Measurements from ENCODE around the gene METTL24. TPM values are rescaled to one million over a fixed set of nuclear protein-coding genes. Genes with fewer than 3 reads are reported as not detected.
A peak's percentile ranks its signal among the peaks of the same experiment; 100 is the strongest.

METTL24 gene
- total RNA-seq, 1 experiment from 2014 or later = 0.61 TPM

DNA sequence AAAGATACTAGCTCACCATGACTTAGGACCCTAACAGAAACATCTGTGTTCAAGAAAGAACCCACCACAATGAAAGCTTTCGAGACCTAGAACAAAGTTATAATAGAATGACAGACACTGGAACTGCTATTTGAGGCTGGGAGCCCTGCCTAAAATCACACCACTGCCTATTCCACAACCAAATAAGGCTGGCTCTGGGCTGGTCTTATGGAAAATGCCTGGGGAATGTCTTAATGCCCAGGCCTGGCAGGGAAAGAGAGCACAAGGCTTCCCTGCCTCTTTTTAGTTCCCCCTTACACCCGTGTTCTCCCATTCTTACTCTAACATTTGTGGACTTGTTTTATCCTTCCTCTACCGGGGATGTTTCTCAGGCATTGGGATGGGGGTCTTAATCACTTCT, 5.6 kb upstream of the METTL24 start:
- H3K27me3 Mint-ChIP-seq (ENCODE audit: low read depth) = peaks cover 22% of the 10 kb centered on the region
- H3K9ac ChIP-seq (ENCODE audit: extremely low read depth, insufficient read length, low read length) = no peak overlapping the region
- H2BK15ac ChIP-seq (ENCODE audit: low read depth, low read length) = no peak overlapping the region
- H2AFZ ChIP-seq (ENCODE audit: low read length) = no peak overlapping the region
- no peak overlapping the region for H3K4me2 ChIP-seq (ENCODE audit: insufficient read depth, insufficient read length, low read length)
- no peak overlapping the region for H3T11ph ChIP-seq (ENCODE audit: low read length)
- H3K9me3 Mint-ChIP-seq = peaks cover 0 to 4% of the 10 kb centered on the region in 2 experiments; a peak in 3 of 5 replicates
- no peaks in the 10 kb centered on the region for H3K79me2 ChIP-seq (ENCODE audit: insufficient read depth, low read length)
- peaks cover 2% of the 10 kb centered on the region; the same call in 1 of the 2 replicates for H3K27me3 ChIP-seq (ENCODE audit: insufficient read depth, low read length)
- no peaks in the 10 kb centered on the region for H4K20me1 ChIP-seq (ENCODE audit: control insufficient read depth, insufficient read depth, insufficient read length)
- H3K36me3 Mint-ChIP-seq (ENCODE audit: insufficient read depth in 1 of 3, low read depth in 3 of 3) = no peaks in the 10 kb centered on the region
- H4K8ac ChIP-seq (replicated peaks; ENCODE audit: insufficient read length, low read depth, low read length) = no peak overlapping the region
- no peaks in the 10 kb centered on the region for H3K23me2 ChIP-seq (ENCODE audit: insufficient read length, low read depth, low read length, poor library complexity, severe bottlenecking)
- WGBS (ENCODE audit: extremely low coverage, insufficient read length, low lambda C conversion rate) = no CpG with 5 or more reads among the region's 3 CpGs
- 0 out of 2 replicates have a peak overlapping the region, but pooled peaks have one; percentile 13 for H3K14ac ChIP-seq (ENCODE audit: insufficient read depth, low read length)
- no peak overlapping the region for H3K18ac ChIP-seq (ENCODE audit: insufficient read length, low read depth, low read length)
- H3K56ac ChIP-seq (ENCODE audit: insufficient read length, low read depth, low read length) = no peak overlapping the region
- no peak for DNase-seq
- H2BK12ac ChIP-seq (ENCODE audit: insufficient read length, low read depth, low read length) = no peak overlapping the region
- H2AK5ac ChIP-seq (ENCODE audit: insufficient read length, low read length) = no peak overlapping the region
- H3K27ac ChIP-seq (ENCODE audit: insufficient read length, low read depth, low read length) = no peak overlapping the region
- H2BK20ac ChIP-seq (ENCODE audit: low read depth, low read length, poor library complexity, severe bottlenecking) = no peak overlapping the region
- no peak overlapping the region for H2BK120ac ChIP-seq (ENCODE audit: low read depth, low read length, poor library complexity, severe bottlenecking)
- H3K79me1 ChIP-seq (ENCODE audit: insufficient read depth, low read depth, low read length, poor library complexity, severe bottlenecking) = no peaks in the 10 kb centered on the region
- H3K4me3 Mint-ChIP-seq = no peak overlapping the region
- TF ChIP-seq, protein P1, sequence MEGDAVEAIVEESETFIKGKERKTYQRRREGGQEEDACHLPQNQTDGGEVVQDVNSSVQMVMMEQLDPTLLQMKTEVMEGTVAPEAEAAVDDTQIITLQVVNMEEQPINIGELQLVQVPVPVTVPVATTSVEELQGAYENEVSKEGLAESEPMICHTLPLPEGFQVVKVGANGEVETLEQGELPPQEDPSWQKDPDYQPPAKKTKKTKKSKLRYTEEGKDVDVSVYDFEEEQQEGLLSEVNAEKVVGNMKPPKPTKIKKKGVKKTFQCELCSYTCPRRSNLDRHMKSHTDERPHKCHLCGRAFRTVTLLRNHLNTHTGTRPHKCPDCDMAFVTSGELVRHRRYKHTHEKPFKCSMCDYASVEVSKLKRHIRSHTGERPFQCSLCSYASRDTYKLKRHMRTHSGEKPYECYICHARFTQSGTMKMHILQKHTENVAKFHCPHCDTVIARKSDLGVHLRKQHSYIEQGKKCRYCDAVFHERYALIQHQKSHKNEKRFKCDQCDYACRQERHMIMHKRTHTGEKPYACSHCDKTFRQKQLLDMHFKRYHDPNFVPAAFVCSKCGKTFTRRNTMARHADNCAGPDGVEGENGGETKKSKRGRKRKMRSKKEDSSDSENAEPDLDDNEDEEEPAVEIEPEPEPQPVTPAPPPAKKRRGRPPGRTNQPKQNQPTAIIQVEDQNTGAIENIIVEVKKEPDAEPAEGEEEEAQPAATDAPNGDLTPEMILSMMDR (conservative IDR thresholded peaks at IDR 0.05) = no peak
- no peak overlapping the region for H2BK5ac ChIP-seq (ENCODE audit: insufficient read length, low read length)
- H4K91ac ChIP-seq (ENCODE audit: insufficient read length, low read depth, low read length) = no peak overlapping the region
- H3K23ac ChIP-seq (ENCODE audit: insufficient read length, low read depth, low read length) = no peak overlapping the region
- H3K4ac ChIP-seq (ENCODE audit: low read depth, low read length) = no peak overlapping the region
- no peaks in the 10 kb centered on the region for H3K4me1 ChIP-seq (ENCODE audit: insufficient read depth, low read length)
- H3K4me1 Mint-ChIP-seq = peaks cover 44 to 49% of the 10 kb centered on the region in 2 experiments
- H4K5ac ChIP-seq (ENCODE audit: insufficient read length, low read depth, low read length) = no peak overlapping the region
- no peaks in the 10 kb centered on the region for H3K9me3 ChIP-seq (ENCODE audit: control insufficient read depth, low read depth, low read length)
- H3K27ac Mint-ChIP-seq = no peak overlapping the region

All from H9 (cell line).